PC-9 (cell line): ENCODE data around the gene ZFHX3. TPM values are rescaled to one million over a fixed set of nuclear protein-coding genes. Genes with fewer than 3 reads are reported as not detected.

Experiments
- BruUV-seq: library from RNA; stranded (reverse); fragments of 400-500 nt; replicated peaks from 2 replicates; lab custom pipeline; 2021; lab: Mats Ljungman, UMichigan
- CTCF ChIA-PET: fragments of 300-600 bp; sonication (Branson Sonifier 250); formaldehyde crosslinking; loops from one replicate; lab custom pipeline; 2022; ENCODE audit warnings: antibody characterized with exemption; lab: Charles Lee
- POLR2A ChIA-PET: fragments of 300-600 bp; sonication (Branson Sonifier 250); formaldehyde crosslinking; loops from one replicate; lab custom pipeline; 2022; ENCODE audit warnings: antibody characterized with exemption; ENCODE audit not compliant: unreplicated experiment; lab: Charles Lee
- DNase-seq, 2 experiments: peaks; one replicate each; pipeline versions ENCODE4 v3.0.0 to v3.0.0-alpha.2; 2015 to 2022; ENCODE audit warnings: mixed read lengths in 1 of 2
- H2AFZ ChIP-seq: fragments of 200-600 bp; sonication (generic); 2 replicates; pipeline ENCODE4 v1.8.1; 2017; ENCODE audit warnings: antibody characterized with exemption
- H3F3A ChIP-seq: fragments of 200-600 bp; sonication (generic); 2 replicates; pipeline ENCODE4 v1.8.1; 2017; ENCODE audit warnings: antibody characterized with exemption, mild to moderate bottlenecking, low read depth; ENCODE audit not compliant: insufficient read depth
- H3K27ac ChIP-seq: fragments of 200-600 bp; sonication (generic); 2 replicates; pipeline ENCODE4 v1.6.1; 2016; ENCODE audit warnings: mixed run types
- H3K27me3 ChIP-seq: fragments of 200-600 bp; sonication (generic); 2 replicates; pipeline ENCODE4 v1.6.1; 2016; ENCODE audit warnings: low read depth, mixed run types; ENCODE audit not compliant: insufficient read depth
- H3K36me3 ChIP-seq: fragments of 200-600 bp; sonication (generic); 2 replicates; pipeline ENCODE4 v1.6.1; 2016; ENCODE audit warnings: low read depth, mixed run types
- H3K4me1 ChIP-seq: fragments of 200-600 bp; sonication (generic); replicated peaks from 2 replicates; pipeline ENCODE4 v1.6.1; 2016; ENCODE audit warnings: mixed run types; ENCODE audit not compliant: insufficient read depth
- H3K4me2 ChIP-seq: fragments of 200-600 bp; sonication (generic); 2 replicates; pipeline ENCODE4 v1.6.1; 2017; ENCODE audit warnings: mixed run types
- H3K4me3 ChIP-seq: fragments of 200-600 bp; sonication (generic); 2 replicates; pipeline ENCODE4 v1.6.1; 2016; ENCODE audit warnings: mixed run types
- H3K79me2 ChIP-seq: fragments of 200-600 bp; sonication (generic); 2 replicates; pipeline ENCODE4 v1.6.1; 2017; ENCODE audit warnings: low read depth, mixed run types
- H3K9me2 ChIP-seq: fragments of 200-600 bp; sonication (generic); 2 replicates; pipeline ENCODE4 v1.8.1; 2017; ENCODE audit warnings: mild to moderate bottlenecking; ENCODE audit not compliant: insufficient read depth
- H3K9me3 ChIP-seq: fragments of 200-600 bp; sonication (generic); 2 replicates; pipeline ENCODE4 v1.8.1; 2016; ENCODE audit warnings: low read depth; ENCODE audit not compliant: insufficient read depth
- H4K20me1 ChIP-seq: fragments of 200-600 bp; sonication (generic); 2 replicates; pipeline ENCODE4 v1.8.1; 2017; ENCODE audit not compliant: insufficient read depth
- EZH2 ChIP-seq: fragments of 200-600 bp; sonication (generic); IDR thresholded peaks from 2 replicates; pipeline ENCODE4 v1.8.0; 2017; ENCODE audit warnings: antibody characterized with exemption, low read depth
- intact Hi-C: fragments of 100-400 bp; cut with micrococcal nuclease; formaldehyde crosslinking; loops from one replicate; pipeline ENCODE4 v1.10.0; 2022; ENCODE audit not compliant: unreplicated experiment
- total RNA-seq: library from RNA; stranded (reverse); gene quantifications from 2 replicates; pipeline ENCODE4 v1.2.3, GENCODE V29; 2021
- TF ChIP-seq, protein P1 (sequence below): fragments of 200-600 bp; sonication (generic); conservative IDR thresholded peaks from 2 replicates; pipeline ENCODE4 v1.6.1; 2017; ENCODE audit warnings: mixed run types, antibody characterized with exemption, mild to moderate bottlenecking, moderate library complexity

The ZFHX3 gene
- total RNA-seq, 1 experiment from 2014 or later = 23.1 TPM

- Histone ChIP-seq H3K4me2 (no peak overlapping the region), H3K36me3 (peaks cover 3% of the 10 kb centered on the region; the same call in 1 of the 2 replicates), H3F3A (peaks cover 17% of the 10 kb centered on the region; the same call in 1 of the 2 replicates), H3K9me3 (no peaks in the 10 kb centered on the region), H3K4me1 (peaks cover 21% of the 10 kb centered on the region), H3K9me2 (no peaks in the 10 kb centered on the region), H3K79me2 (no peaks in the 10 kb centered on the region), H4K20me1 (no peaks in the 10 kb centered on the region), H2AFZ (no peak overlapping the region), H3K27ac (no peak overlapping the region), H3K4me3 (no peak overlapping the region), H3K27me3 (no peaks in the 10 kb centered on the region)
- ChIA-PET CTCF (no interaction called here), POLR2A (no interaction called here)
- no TSS peak for BruUV-seq
- intact Hi-C loops = no loop called here
- no peak for DNase-seq
- no peak for TF ChIP-seq EZH2
- TF ChIP-seq, protein P1, sequence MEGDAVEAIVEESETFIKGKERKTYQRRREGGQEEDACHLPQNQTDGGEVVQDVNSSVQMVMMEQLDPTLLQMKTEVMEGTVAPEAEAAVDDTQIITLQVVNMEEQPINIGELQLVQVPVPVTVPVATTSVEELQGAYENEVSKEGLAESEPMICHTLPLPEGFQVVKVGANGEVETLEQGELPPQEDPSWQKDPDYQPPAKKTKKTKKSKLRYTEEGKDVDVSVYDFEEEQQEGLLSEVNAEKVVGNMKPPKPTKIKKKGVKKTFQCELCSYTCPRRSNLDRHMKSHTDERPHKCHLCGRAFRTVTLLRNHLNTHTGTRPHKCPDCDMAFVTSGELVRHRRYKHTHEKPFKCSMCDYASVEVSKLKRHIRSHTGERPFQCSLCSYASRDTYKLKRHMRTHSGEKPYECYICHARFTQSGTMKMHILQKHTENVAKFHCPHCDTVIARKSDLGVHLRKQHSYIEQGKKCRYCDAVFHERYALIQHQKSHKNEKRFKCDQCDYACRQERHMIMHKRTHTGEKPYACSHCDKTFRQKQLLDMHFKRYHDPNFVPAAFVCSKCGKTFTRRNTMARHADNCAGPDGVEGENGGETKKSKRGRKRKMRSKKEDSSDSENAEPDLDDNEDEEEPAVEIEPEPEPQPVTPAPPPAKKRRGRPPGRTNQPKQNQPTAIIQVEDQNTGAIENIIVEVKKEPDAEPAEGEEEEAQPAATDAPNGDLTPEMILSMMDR = no peak
These were observed 158.0 kb downstream of the ZFHX3 start for GRCh38 chr16:72889616-72890582.

GRCh38 chr16:72887537-72887936, 160.4 kb downstream of the ZFHX3 start:
- no peak overlapping the region for H3K4me3 ChIP-seq
- no peak overlapping the region for H2AFZ ChIP-seq
- POLR2A ChIA-PET = no interaction called here
- no peak for DNase-seq
- no peaks in the 10 kb centered on the region for H4K20me1 ChIP-seq
- intact Hi-C loops = no loop called here
- no peaks in the 10 kb centered on the region for H3K79me2 ChIP-seq
- BruUV-seq = no TSS peak
- H3K27me3 ChIP-seq = no peaks in the 10 kb centered on the region
- H3F3A ChIP-seq = peaks cover 17% of the 10 kb centered on the region; the same call in 1 of the 2 replicates
- peaks cover 21% of the 10 kb centered on the region for H3K4me1 ChIP-seq
- no peak overlapping the region for H3K4me2 ChIP-seq
- H3K9me2 ChIP-seq = no peaks in the 10 kb centered on the region
- H3K36me3 ChIP-seq = peaks cover 3% of the 10 kb centered on the region; the same call in 1 of the 2 replicates
- TF ChIP-seq, protein P1 = no peak
- no peak for TF ChIP-seq EZH2
- H3K9me3 ChIP-seq = no peaks in the 10 kb centered on the region
- H3K27ac ChIP-seq = peak overlapping the region; percentile 52; the same call in 1 of the 2 replicates
- CTCF ChIA-PET = no interaction called here

DNA sequence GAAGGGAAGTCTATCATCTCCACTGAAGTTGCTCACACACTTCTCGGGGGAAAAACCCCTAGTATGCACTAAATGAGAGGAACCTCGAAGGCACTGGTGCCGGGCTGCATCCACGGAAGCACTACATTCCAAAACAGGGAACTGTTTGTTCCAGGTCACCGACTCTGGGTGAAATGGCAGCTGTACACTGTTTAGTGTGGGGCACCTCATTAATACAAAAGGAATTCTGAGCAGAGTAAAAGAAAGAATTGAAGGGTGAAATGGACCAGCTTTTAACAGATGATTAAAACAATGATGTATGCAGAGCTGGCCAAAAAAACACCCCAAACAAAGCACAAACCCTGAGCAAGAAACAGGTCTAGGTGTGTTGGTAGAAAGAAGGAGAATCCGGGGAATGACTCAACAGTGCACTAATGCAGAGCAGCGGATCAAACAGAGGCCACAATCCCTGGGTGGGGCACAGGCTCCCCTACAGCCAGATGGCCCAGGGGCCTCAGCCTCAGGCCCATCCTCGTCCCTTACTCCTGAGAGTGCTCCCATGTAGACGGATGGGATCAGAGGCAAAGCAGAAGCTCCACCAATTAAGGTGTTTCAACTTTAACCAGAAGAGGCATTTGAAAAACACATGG, 161.5 kb downstream of the ZFHX3 start:
- peak; percentile 35 to 53 for DNase-seq
- Histone ChIP-seq H4K20me1 (no peaks in the 10 kb centered on the region), H3F3A (peaks cover 17% of the 10 kb centered on the region; the same call in 1 of the 2 replicates), H3K79me2 (no peaks in the 10 kb centered on the region), H3K36me3 (peaks cover 3% of the 10 kb centered on the region; the same call in 1 of the 2 replicates), H3K4me1 (peaks cover 21% of the 10 kb centered on the region), H3K9me2 (no peaks in the 10 kb centered on the region), H2AFZ (no peak overlapping the region), H3K9me3 (no peaks in the 10 kb centered on the region), H3K27ac (peak overlapping the region; percentile 52), H3K4me2 (peak overlapping the region; percentile 33), H3K4me3 (no peak overlapping the region), H3K27me3 (no peaks in the 10 kb centered on the region)
- CTCF ChIA-PET = interaction anchor here (0.5 to 0.6 kb wide), 2 partner anchors 35 to 75 kb away, joined by 6 to 7 read pairs; no protein-coding TSS in a partner anchor
- TF ChIP-seq, protein P1 = no peak
- no peak for TF ChIP-seq EZH2
- BruUV-seq = TSS peak; percentile 5
- intact Hi-C loops = no loop called here
- POLR2A ChIA-PET = interaction anchor here (0.6 kb wide), 1 partner anchor 163 kb away, joined by 3 read pairs; no protein-coding TSS in a partner anchor
